DMS79 treated with DMSO at 0.1 percent for 48 hours (cell line): ENCODE results near the gene MAP3K5.
A peak's percentile ranks its signal among the peaks of the same experiment; 100 is the strongest.
"Not testable (repeated sequence)": the region's sequence is repeated elsewhere in the genome, so short reads cannot be mapped to it uniquely, and the experiment has no call there.

Experiments used
- DNase-seq: peaks from one replicate; lab custom pipeline; 2025; lab: John Stamatoyannopoulos, UW

Gene MAP3K5, protein sequence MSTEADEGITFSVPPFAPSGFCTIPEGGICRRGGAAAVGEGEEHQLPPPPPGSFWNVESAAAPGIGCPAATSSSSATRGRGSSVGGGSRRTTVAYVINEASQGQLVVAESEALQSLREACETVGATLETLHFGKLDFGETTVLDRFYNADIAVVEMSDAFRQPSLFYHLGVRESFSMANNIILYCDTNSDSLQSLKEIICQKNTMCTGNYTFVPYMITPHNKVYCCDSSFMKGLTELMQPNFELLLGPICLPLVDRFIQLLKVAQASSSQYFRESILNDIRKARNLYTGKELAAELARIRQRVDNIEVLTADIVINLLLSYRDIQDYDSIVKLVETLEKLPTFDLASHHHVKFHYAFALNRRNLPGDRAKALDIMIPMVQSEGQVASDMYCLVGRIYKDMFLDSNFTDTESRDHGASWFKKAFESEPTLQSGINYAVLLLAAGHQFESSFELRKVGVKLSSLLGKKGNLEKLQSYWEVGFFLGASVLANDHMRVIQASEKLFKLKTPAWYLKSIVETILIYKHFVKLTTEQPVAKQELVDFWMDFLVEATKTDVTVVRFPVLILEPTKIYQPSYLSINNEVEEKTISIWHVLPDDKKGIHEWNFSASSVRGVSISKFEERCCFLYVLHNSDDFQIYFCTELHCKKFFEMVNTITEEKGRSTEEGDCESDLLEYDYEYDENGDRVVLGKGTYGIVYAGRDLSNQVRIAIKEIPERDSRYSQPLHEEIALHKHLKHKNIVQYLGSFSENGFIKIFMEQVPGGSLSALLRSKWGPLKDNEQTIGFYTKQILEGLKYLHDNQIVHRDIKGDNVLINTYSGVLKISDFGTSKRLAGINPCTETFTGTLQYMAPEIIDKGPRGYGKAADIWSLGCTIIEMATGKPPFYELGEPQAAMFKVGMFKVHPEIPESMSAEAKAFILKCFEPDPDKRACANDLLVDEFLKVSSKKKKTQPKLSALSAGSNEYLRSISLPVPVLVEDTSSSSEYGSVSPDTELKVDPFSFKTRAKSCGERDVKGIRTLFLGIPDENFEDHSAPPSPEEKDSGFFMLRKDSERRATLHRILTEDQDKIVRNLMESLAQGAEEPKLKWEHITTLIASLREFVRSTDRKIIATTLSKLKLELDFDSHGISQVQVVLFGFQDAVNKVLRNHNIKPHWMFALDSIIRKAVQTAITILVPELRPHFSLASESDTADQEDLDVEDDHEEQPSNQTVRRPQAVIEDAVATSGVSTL (N-terminal part only)

GRCh38 chr6:136792410-136793262 lies at the start of gene MAP3K5:
Gene MAP3K5, minus strand, starts transcription at chr6:136792477. Its CDS starts 320 bp downstream, at chr6:136792157.
- peak; percentile 84 for DNase-seq

DNA sequence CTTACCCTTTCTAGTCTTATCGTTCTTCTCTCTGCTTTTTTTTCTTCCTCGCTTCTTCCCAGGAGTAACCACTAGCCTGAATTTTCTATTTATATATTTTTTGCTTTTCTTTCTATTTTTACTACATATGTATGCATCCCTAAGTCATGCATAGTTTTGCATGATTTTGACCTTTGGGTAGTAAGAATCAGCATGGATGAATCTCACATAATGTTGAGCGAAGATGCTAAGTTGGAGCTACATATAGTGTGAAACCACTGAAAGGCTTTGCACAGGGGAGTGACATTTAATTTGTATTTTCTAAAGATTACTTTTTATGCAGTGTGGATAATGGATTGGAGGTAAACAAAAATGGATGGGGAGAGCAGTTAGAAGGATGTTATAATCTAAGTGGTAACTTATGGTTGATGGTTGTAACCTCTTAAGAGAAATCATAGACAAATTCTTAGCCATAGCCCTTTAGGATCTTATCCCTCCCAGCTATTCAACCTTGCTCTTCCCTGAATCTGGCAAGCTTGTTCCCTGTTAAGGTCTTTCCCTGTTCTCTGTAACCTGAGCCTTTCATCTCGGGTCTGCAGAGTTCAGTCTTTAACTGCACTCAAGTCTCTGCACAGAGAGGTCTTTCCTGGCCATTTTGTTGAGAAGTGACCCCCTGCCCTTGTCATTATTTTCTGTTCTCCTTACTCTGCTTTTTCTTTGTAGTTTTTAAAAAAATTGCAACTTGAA lies 48.2 kb upstream of the MAP3K5 start:
- no peak for DNase-seq

DNA sequence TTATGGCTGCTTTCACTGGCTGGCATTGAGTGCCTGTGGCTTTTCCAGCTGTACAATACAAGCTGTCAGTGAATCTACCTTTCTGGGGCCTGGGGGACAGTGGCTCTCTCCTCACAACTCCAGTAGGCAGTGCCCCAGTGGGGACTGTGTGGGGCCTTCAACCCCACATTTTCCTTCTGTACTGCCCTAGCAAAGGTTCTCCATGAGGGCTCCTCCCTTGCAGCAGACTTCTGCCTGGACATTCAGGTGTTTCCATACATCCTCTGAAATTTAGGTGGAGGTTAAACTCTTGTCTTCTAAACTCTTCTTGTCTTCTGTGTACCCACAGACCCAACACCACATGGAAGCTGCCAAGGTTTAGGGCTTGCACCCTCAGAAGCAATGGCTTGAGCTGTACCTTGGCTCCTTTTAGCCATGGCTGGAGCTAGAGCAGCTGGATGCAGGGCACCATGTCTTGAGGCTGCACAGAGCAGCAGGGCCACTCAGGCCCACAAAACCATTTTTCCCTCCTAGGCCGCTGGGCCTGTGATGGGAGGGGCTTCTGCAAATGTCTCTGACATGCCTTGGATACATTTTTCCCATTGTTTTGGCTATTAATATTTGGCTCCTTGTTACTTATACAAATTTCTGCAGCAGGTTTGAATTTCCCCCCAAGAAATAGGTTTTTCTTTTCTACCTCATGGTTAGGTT lies 39.7 kb upstream of the MAP3K5 start:
- no peak for DNase-seq

DNA sequence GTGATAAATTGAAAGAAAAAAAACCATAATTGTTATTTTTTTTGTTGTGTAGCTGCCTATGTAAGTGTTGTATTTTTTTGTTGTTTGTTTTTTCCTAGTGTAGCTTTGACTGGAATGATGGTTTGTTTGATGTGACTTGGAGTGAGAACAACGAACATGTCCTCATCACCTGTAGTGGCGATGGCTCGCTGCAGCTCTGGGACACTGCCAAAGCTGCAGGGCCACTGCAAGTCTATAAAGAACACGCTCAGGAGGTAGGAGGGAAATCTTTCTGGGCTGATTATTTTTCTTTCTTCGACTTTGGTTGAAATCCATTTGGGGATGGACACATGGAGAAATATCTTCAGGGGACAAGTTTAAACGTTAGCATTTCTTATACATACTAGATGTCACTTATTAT lies 33.9 kb upstream of the MAP3K5 start:
- no peak for DNase-seq

- peak; percentile 38 for DNase-seq
These were observed 30.9 kb upstream of the MAP3K5 start for GRCh38 chr6:136823128-136823660.

- DNase-seq = peak; percentile 93
These were observed 30.3 kb upstream of the MAP3K5 start, which contains the start of gene PEX7 for GRCh38 chr6:136822376-136823127. Gene PEX7, plus strand, starts transcription at chr6:136822592. Its CDS starts 74 bp downstream, at chr6:136822666.

DNA sequence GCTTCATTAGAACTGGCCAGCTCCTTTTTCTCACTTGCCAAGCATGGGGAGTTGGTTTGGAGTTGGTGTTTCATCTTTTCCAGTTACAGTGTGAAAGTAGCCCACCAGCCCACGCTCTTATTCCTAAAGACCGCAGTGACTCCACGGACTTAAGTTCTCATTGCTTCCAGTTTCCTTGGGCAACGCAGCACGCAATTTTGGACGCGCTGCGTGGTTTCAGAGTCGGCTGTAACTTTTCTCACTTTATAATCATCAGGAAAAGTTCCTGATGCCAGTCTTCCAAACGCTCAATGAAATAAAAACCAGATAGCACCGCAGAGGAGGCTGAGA lies 29.7 kb upstream of the MAP3K5 start:
- DNase-seq = no peak

DNA sequence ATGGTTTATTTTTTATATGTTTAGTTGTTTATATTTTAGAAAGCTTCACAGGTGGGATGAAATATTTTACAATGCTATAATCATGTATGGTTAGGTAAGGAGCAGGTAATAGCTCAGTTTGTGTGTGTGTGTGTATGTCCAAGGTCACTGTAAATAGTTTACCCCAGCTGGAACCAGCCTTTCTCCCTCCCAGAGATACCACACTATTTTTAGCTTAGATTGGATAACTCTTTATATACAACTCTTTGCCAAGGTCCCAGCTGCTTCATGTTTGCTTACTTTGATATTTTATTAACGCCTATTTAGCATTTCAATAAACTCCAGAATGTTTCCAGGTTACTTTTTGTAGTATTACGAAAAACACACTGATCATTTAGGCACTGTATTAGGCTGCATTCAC lies 28.3 kb upstream of the MAP3K5 start:
- no peak for DNase-seq

- DNase-seq = no peak
These were observed 24.4 kb upstream of the MAP3K5 start for GRCh38 chr6:136816656-136817055.

GRCh38 chr6:136815608-136816007 lies 23.3 kb upstream of the MAP3K5 start:
- DNase-seq = not testable (repeated sequence)

DNA sequence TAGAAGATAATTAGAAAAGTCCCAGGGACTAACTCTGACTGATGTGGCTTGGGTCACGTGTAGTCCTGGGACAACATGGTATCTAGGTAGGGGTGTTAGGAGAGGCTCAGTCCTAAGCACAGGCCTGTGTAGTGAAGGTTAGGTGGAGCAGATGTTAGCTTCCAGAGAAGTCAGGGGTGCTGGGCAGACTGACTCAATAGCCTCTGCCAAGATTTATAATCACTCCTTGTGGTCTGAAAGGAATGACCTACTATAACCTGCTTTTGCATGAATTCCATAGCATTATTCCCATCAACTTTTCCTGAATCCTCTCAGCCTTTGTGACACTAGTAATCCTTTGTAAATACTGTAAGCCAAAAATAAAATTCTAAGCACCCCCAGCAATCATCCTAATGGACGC lies 19.9 kb upstream of the MAP3K5 start:
- DNase-seq = no peak

DNA sequence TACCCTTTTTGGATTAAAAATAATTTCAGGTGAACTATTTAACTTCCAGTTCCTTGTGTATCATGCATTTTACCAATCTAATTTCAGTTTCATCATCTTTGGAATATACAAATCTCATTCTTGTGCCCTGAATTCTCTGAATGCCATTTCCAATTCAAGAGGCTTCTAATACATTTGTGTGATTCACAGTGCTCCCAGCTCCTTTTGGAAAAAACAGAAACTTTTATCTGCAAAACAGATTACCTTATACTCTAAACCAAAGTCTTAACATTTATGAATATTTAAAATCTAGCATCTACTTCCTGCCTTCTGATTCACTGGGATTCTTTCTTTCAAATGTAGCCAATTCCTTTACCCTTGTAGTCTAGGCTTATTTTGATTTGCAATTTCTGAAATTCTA lies 19.0 kb upstream of the MAP3K5 start:
- no peak for DNase-seq

DNA sequence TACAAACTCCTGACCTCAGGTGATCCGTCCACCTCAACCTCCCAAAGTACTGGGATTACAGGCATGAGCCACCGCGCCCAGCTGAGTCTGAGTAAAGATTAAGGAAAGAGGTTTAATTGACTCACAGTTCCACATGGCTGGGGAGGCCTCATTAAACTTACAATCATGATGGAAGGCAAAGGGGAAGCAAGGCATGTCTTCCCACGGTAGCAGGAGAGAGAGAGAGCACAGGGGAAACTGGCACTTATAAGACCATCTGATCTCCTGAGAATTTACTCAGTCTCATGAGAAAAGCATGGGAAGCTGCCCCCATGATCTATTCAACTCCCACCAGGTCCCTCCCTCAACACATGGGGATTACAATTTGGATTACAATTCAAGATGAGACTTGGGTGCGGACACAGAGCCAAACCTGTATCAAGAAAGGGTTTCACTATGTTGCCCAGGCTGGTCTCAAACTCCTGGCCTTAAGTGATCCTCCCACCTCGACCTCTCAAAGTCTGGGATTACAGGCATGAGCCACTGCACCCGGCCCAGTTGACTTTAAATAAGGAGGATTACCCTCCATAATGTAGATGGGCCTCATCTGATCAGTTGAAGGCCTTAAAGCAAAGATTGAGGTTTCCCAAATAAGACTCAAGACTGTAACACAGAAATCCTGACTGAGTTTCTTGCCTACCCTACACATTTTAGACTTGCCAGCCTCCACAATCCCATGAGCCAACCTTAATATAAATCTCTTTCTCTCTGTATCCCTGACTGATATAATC lies 17.0 kb upstream of the MAP3K5 start:
- DNase-seq = no peak

- DNase-seq = no peak
These were observed 11.3 kb upstream of the MAP3K5 start for GRCh38 chr6:136803608-136804007.

DNA sequence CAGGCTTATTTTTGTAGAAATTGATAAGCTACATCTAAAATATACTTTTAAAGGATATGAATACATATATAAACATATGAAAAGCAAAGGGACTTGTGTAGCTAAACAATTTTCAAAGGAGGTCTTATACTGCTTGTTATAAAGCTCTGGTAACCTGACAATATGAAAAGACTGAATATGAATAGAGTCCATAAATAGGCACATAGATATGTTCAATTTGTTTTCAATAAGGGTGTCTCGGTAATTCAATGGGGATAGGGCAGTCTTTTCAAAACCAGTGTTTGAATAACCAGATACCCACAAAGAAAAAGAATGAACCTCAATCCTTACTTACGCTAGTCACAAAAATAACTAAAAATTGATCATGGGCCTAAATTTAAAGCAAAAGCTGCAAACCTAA lies 9.3 kb upstream of the MAP3K5 start:
- DNase-seq = no peak

GRCh38 chr6:136798044-136798443 lies 5.8 kb upstream of the MAP3K5 start:
- no peak for DNase-seq

GRCh38 chr6:136795996-136796395 lies 3.7 kb upstream of the MAP3K5 start:
- DNase-seq = no peak

GRCh38 chr6:136795386-136795785 lies 3.1 kb upstream of the MAP3K5 start:
- no peak for DNase-seq
